H1 (cell line): ENCODE measurements around the gene CDK8. TPM values are rescaled to one million over a fixed set of nuclear protein-coding genes. Genes with fewer than 3 reads are reported as not detected.

Source experiments
- CBX8 ChIP-seq: fragments of 300-800, 300-1000 bp; sonication (generic); IDR thresholded peaks from 2 replicates; pipeline ENCODE4 v1.7.1; 2016; ENCODE audit warnings: low read depth, low read length, borderline replicate concordance
- CHD7 ChIP-seq: fragments of 300-600 bp; sonication (generic); IDR thresholded peaks from 2 replicates; pipeline ENCODE4 v1.7.1; 2012; ENCODE audit warnings: low read length, moderate library complexity, mild to moderate bottlenecking, inconsistent platforms; ENCODE audit not compliant: insufficient replicate concordance
- EGR1 ChIP-seq: IDR thresholded peaks from 2 replicates; pipeline ENCODE4 v1.6.1; 2011; ENCODE audit warnings: low read depth, low read length, borderline replicate concordance
- KDM1A ChIP-seq: fragments of 200-600, 300-600 bp; sonication (generic); IDR thresholded peaks from 2 replicates; pipeline ENCODE4 v1.7.1; 2016; ENCODE audit warnings: mild to moderate bottlenecking, low read length, borderline replicate concordance
- PHF8 ChIP-seq: fragments of 200-600 bp; sonication (generic); conservative IDR thresholded peaks from 2 replicates; pipeline ENCODE4 v1.7.1; 2012; ENCODE audit warnings: low read depth, mild to moderate bottlenecking, inconsistent platforms, low read length, moderate library complexity
- RBBP5 ChIP-seq: IDR thresholded peaks from 2 replicates; pipeline ENCODE4 v1.7.1; 2012; ENCODE audit warnings: low read depth, mild to moderate bottlenecking, inconsistent platforms, low read length, moderate library complexity, borderline replicate concordance
- RNF2 ChIP-seq: fragments of 200-900, 300-1000 bp; sonication (generic); IDR thresholded peaks from 2 replicates; pipeline ENCODE4 v1.7.1; 2016; ENCODE audit warnings: borderline replicate concordance, low read depth, mild to moderate bottlenecking, antibody characterized with exemption, low read length; ENCODE audit not compliant: poor library complexity, severe bottlenecking; ENCODE audit errors: missing control alignments
- SIRT6 ChIP-seq: IDR thresholded peaks from one replicate; pipeline ENCODE4 v1.7.1; 2012; ENCODE audit warnings: low read length, inconsistent platforms
- SRF ChIP-seq: IDR thresholded peaks from 2 replicates; pipeline ENCODE4 v1.6.1; 2011; ENCODE audit warnings: mild to moderate bottlenecking, low read depth, low read length, moderate library complexity
- TBP ChIP-seq: IDR thresholded peaks from 2 replicates; pipeline ENCODE4 v1.6.1; 2011; ENCODE audit warnings: low read depth, low read length, improper control_type of control experiment
- TCF12 ChIP-seq: IDR thresholded peaks from 2 replicates; pipeline ENCODE4 v1.6.1; 2011; ENCODE audit warnings: low read depth, mild to moderate bottlenecking, low read length
- YY1 ChIP-seq: IDR thresholded peaks from 2 replicates; pipeline ENCODE4 v1.6.1; 2011; ENCODE audit warnings: low read depth, mild to moderate bottlenecking, low read length
- polyA plus RNA-seq, 7 experiments: library from polyadenylated mRNA; depleted of rRNA in 3 of 7; stranded (reverse) in 5 of 7; unstranded in 2 of 7; fragments of >200 nt in 5 of 7; fragments of 200-250 nt in 2 of 7; gene quantifications; 1 replicate in 5 of 7; 2 replicates in 1 of 7; 4 replicates in 1 of 7; pipeline versions ENCODE4 v1.2.1 to v1.2.3, GENCODE V29; 2011 to 2013; ENCODE audit warnings: missing spikeins in 2 of 7, mixed read lengths in 2 of 7
- total RNA-seq: library from RNA; stranded (reverse); fragmentation: NEBNext Ultra II Directional; extraction: Animal tissue kit (Norgen Biotek cat#: 25700); gene quantifications from 2 replicates; pipeline ENCODE4 v1.2.1, GENCODE V29; 2021

CDK8 gene
- total and polyA plus RNA-seq, 2 of the 8 experiments (the other 6 are each of a cell fraction or from before 2014, with no cell fraction given): 22.1 to 25.6 TPM

- no peak for TF ChIP-seq CHD7
- TF ChIP-seq EGR1: no peak
- no peak for TF ChIP-seq RNF2
- TF ChIP-seq TBP: no peak
- TF ChIP-seq YY1: no peak
- TF ChIP-seq SRF: no peak
- no peak for TF ChIP-seq KDM1A
- no peak for TF ChIP-seq RBBP5
- TF ChIP-seq PHF8: no peak
- no peak for TF ChIP-seq CBX8
- TF ChIP-seq SIRT6: no peak
- TF ChIP-seq TCF12: no peak
These were observed 69.8 kb downstream of the CDK8 start (continued) for GRCh38 chr13:26323764-26324163.
